ENCODE results near the gene FLT1.

The FLT1 gene

DNA sequence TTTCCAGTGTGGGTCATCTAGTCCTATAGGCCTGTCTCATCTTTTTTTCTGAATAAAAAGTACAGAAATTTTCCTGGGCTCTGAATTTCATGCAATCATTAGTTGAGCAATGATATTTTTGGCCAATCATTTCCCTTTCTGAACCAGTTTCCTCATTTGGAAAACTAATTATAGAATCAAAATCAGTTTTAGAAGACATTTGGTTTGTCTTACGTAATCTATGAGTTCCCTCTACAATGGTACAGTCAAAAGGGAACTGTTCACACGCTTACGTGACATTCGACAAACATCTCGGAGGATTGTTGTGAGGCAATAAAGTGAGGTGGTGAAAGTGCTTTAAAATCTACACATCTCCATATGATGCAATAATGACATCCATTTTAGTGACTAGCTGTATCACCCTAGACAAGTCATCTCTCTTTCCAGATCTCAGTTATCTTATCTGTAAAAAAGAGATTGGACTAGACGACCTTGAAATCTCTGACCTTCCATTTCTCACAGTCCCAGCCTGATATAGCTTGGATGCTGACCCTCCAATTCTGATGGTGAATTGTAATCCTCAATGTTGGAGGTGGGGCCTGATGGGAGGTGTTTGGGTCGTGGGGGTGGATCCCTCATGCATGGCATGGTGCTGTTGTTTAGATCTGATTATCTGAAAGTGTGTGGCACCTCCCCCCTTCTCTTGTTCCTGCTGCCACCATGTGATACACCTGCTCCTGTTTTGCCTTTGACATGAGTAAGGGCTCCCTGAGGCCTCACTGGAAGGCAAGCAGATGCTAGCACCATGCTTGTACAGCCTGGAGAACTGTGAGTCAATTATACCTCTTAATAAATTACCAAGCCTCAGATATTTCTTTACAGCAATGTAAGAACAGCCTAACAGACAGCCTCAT lies 26.7 kb downstream of the FLT1 start:
- Histone ChIP-seq H3K27ac (ENCODE audit: extremely low read depth, low read depth, low read length) (no peak overlapping the region), H3K9me3 (ENCODE audit: control insufficient read depth, insufficient read depth, low read depth, low read length) (no peaks in the 10 kb centered on the region), H3K36me3 (ENCODE audit: control insufficient read depth in 2 of 2, insufficient read depth in 1 of 2, low read length in 2 of 2) (peaks cover 0 to 15% of the 10 kb centered on the region in 2 experiments; a peak in 1 of 3 replicates), H3K4me1 (ENCODE audit: control insufficient read depth, insufficient read depth, low read length) (peaks cover 10% of the 10 kb centered on the region), H3K4me3 (ENCODE audit: low read depth, low read length) (no peak overlapping the region)
- ChIA-PET CTCF (no interaction called here), POLR2A (no interaction called here)
- TF ChIP-seq ZNF544 (tag by site-specific recombination; IDR thresholded peaks at IDR 0.05) (no peak), ZBTB21 (tag by site-specific recombination; IDR thresholded peaks at IDR 0.05) (no peak), ZNF214 (tag by site-specific recombination; IDR thresholded peaks at IDR 0.05; ENCODE audit: borderline replicate concordance) (no peak), ZNF426 (tag by site-specific recombination; IDR thresholded peaks at IDR 0.05) (no peak), ZNF366 (tag by site-specific recombination; conservative IDR thresholded peaks at IDR 0.05) (no peak), GLIS2 (tag by site-specific recombination; IDR thresholded peaks at IDR 0.05) (no peak), ZFHX2 (tag by site-specific recombination; conservative IDR thresholded peaks at IDR 0.05) (no peak), ZNF354C (tag by site-specific recombination; IDR thresholded peaks at IDR 0.05; ENCODE audit: borderline replicate concordance, low read depth) (no peak), ZNF292 (tag by site-specific recombination; IDR thresholded peaks at IDR 0.05; ENCODE audit: borderline replicate concordance, low read depth) (no peak), ZNF311 (tag by site-specific recombination; IDR thresholded peaks at IDR 0.05; ENCODE audit: borderline replicate concordance) (no peak), ZNF571 (tag by site-specific recombination; IDR thresholded peaks at IDR 0.05) (no peak)
- TF ChIP-seq, protein P1, sequence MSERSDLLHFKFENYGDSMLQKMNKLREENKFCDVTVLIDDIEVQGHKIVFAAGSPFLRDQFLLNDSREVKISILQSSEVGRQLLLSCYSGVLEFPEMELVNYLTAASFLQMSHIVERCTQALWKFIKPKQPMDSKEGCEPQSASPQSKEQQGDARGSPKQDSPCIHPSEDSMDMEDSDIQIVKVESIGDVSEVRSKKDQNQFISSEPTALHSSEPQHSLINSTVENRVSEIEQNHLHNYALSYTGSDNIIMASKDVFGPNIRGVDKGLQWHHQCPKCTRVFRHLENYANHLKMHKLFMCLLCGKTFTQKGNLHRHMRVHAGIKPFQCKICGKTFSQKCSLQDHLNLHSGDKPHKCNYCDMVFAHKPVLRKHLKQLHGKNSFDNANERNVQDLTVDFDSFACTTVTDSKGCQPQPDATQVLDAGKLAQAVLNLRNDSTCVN (tag by site-specific recombination; optimal IDR thresholded peaks at IDR 0.05), result no peak
- TF ChIP-seq, protein P2, sequence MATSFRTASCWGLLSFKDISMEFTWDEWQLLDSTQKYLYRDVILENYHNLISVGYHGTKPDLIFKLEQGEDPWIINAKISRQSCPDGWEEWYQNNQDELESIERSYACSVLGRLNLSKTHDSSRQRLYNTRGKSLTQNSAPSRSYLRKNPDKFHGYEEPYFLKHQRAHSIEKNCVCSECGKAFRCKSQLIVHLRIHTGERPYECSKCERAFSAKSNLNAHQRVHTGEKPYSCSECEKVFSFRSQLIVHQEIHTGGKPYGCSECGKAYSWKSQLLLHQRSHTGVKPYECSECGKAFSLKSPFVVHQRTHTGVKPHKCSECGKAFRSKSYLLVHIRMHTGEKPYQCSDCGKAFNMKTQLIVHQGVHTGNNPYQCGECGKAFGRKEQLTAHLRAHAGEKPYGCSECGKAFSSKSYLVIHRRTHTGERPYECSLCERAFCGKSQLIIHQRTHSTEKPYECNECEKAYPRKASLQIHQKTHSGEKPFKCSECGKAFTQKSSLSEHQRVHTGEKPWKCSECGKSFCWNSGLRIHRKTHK (tag by site-specific recombination; IDR thresholded peaks at IDR 0.05), result no peak
- TF ChIP-seq, protein P3, sequence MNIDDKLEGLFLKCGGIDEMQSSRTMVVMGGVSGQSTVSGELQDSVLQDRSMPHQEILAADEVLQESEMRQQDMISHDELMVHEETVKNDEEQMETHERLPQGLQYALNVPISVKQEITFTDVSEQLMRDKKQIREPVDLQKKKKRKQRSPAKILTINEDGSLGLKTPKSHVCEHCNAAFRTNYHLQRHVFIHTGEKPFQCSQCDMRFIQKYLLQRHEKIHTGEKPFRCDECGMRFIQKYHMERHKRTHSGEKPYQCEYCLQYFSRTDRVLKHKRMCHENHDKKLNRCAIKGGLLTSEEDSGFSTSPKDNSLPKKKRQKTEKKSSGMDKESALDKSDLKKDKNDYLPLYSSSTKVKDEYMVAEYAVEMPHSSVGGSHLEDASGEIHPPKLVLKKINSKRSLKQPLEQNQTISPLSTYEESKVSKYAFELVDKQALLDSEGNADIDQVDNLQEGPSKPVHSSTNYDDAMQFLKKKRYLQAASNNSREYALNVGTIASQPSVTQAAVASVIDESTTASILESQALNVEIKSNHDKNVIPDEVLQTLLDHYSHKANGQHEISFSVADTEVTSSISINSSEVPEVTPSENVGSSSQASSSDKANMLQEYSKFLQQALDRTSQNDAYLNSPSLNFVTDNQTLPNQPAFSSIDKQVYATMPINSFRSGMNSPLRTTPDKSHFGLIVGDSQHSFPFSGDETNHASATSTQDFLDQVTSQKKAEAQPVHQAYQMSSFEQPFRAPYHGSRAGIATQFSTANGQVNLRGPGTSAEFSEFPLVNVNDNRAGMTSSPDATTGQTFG (tag by site-specific recombination; IDR thresholded peaks at IDR 0.05; ENCODE audit: borderline replicate concordance), result no peak
- TF ChIP-seq, protein P4, sequence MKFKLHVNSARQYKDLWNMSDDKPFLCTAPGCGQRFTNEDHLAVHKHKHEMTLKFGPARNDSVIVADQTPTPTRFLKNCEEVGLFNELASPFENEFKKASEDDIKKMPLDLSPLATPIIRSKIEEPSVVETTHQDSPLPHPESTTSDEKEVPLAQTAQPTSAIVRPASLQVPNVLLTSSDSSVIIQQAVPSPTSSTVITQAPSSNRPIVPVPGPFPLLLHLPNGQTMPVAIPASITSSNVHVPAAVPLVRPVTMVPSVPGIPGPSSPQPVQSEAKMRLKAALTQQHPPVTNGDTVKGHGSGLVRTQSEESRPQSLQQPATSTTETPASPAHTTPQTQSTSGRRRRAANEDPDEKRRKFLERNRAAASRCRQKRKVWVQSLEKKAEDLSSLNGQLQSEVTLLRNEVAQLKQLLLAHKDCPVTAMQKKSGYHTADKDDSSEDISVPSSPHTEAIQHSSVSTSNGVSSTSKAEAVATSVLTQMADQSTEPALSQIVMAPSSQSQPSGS (tag by site-specific recombination; IDR thresholded peaks at IDR 0.05; ENCODE audit: low read depth), result no peak
- TF ChIP-seq, protein P5, sequence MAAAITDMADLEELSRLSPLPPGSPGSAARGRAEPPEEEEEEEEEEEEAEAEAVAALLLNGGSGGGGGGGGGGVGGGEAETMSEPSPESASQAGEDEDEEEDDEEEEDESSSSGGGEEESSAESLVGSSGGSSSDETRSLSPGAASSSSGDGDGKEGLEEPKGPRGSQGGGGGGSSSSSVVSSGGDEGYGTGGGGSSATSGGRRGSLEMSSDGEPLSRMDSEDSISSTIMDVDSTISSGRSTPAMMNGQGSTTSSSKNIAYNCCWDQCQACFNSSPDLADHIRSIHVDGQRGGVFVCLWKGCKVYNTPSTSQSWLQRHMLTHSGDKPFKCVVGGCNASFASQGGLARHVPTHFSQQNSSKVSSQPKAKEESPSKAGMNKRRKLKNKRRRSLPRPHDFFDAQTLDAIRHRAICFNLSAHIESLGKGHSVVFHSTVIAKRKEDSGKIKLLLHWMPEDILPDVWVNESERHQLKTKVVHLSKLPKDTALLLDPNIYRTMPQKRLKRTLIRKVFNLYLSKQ (tag by site-specific recombination; IDR thresholded peaks at IDR 0.05; ENCODE audit: borderline replicate concordance), result no peak
